CD4-positive, alpha-beta memory T cell (primary cell): Measurements from ENCODE around the gene DYNLT5. TPM values are rescaled to one million over a fixed set of nuclear protein-coding genes. Genes with fewer than 3 reads are reported as not detected.
A peak's percentile ranks its signal among the peaks of the same experiment; 100 is the strongest.

Experiments
- CTCF ChIA-PET: fragments of 350-600 bp; sonication (Branson Sonifier 250); formaldehyde crosslinking; loops from one replicate; lab custom pipeline; 2021; ENCODE audit warnings: inconsistent platforms; ENCODE audit not compliant: partially characterized antibody; lab: Charles Lee
- POLR2A ChIA-PET: fragments of 350-600 bp; sonication (Branson Sonifier 250); formaldehyde crosslinking; loops from one replicate; lab custom pipeline; 2021; ENCODE audit not compliant: partially characterized antibody; lab: Charles Lee
- DNase-seq, 5 donors: peaks; one replicate each; pipeline versions ENCODE4 v3.0.0 to v3.0.0-alpha.2; 2020 to 2022; ENCODE audit warnings: mixed read lengths in 1 of 5
- H3K27ac ChIP-seq: one replicate; pipeline ENCODE4 v1.7.0; 2013; ENCODE audit warnings: low read depth, low read length
- H3K27me3 ChIP-seq: 2 replicates; pipeline ENCODE4 v1.7.0; 2013; ENCODE audit warnings: mild to moderate bottlenecking, low read length, moderate library complexity; ENCODE audit not compliant: insufficient read depth
- H3K36me3 ChIP-seq: 2 replicates; pipeline ENCODE4 v1.7.0; 2013; ENCODE audit warnings: mild to moderate bottlenecking, low read length, moderate library complexity; ENCODE audit not compliant: insufficient read depth
- H3K4me1 ChIP-seq: 2 replicates; pipeline ENCODE4 v1.7.0; 2013; ENCODE audit warnings: mild to moderate bottlenecking, low read length, moderate library complexity; ENCODE audit not compliant: insufficient read depth
- H3K4me3 ChIP-seq, 2 donors: one replicate each; pipeline ENCODE4 v1.7.0; 2013; ENCODE audit warnings: low read length in 2 of 2, mild to moderate bottlenecking in 1 of 2
- H3K9me3 ChIP-seq, 2 donors: one replicate each; pipeline ENCODE4 v1.7.0; 2013; ENCODE audit warnings: low read length in 2 of 2, control low read depth in 1 of 2; ENCODE audit not compliant: control insufficient read depth in 1 of 2
- H3K27ac Mint-ChIP-seq, 7 donors: one replicate each; pipeline ENCODE4 v1.8.0; 2020 to 2021; ENCODE audit warnings: mixed read lengths in 7 of 7, mild to moderate bottlenecking in 6 of 7, inconsistent platforms in 3 of 7, moderate library complexity in 3 of 7
- H3K27me3 Mint-ChIP-seq, 2 donors: one replicate each; pipeline ENCODE4 v1.8.0; 2020 to 2021; ENCODE audit warnings: mixed read lengths in 2 of 2
- H3K36me3 Mint-ChIP-seq, 2 donors: one replicate each; pipeline ENCODE4 v1.8.0; 2020 to 2021; ENCODE audit warnings: mixed read lengths in 2 of 2, inconsistent platforms in 1 of 2, mild to moderate bottlenecking in 1 of 2
- H3K4me1 Mint-ChIP-seq, 4 donors: one replicate each; pipeline ENCODE4 v1.8.0; 2020 to 2021; ENCODE audit warnings: mixed read lengths in 4 of 4, mild to moderate bottlenecking in 1 of 4
- H3K4me3 Mint-ChIP-seq, 8 donors: one replicate each; pipeline ENCODE4 v1.8.0; 2020 to 2021; ENCODE audit warnings: mixed read lengths in 8 of 8, mild to moderate bottlenecking in 7 of 8, moderate library complexity in 6 of 8, inconsistent platforms in 3 of 8
- H3K9me3 Mint-ChIP-seq, 8 donors: one replicate each; pipeline ENCODE4 v1.8.0; 2020 to 2021; ENCODE audit warnings: mixed read lengths in 8 of 8, mild to moderate bottlenecking in 5 of 8, inconsistent platforms in 3 of 8, moderate library complexity in 1 of 8
- intact Hi-C: fragments of 100-400 bp; cut with micrococcal nuclease; formaldehyde crosslinking; loops from one replicate; pipeline ENCODE4 v1.15.1; 2023
- polyA plus RNA-seq, 2 donors: library from polyadenylated mRNA; unstranded; fragments of 300-500 nt; fragmentation: Illumina TruSeq; gene quantifications; one replicate each; pipeline ENCODE4 v1.2.3, GENCODE V29; 2021
- total RNA-seq, 2 experiments: library from RNA; stranded (reverse); gene quantifications; one replicate each; pipeline ENCODE4 v1.2.3, GENCODE V29; 2021

The DYNLT5 gene
- total RNA-seq (not detected), polyA plus RNA-seq (not detected)

GRCh38 chr1:66752000-66752592 lies at the start of gene DYNLT5:
TSS of gene DYNLT5 (plus strand) at chr1:66752459. CDS start at chr1:66754659, 2,200 bp downstream.
- intact Hi-C loops, result no loop called here
- H3K27ac ChIP-seq, result no peak within 1 kb of the TSS
- H3K9me3 ChIP-seq, result no peaks in the 10 kb centered on the region
- POLR2A ChIA-PET, result no interaction called here
- H3K4me1 ChIP-seq, result peaks cover 10% of the 10 kb centered on the region
- no peaks in the 10 kb centered on the region for H3K36me3 ChIP-seq
- Mint-ChIP-seq H3K4me3 (peak within 1 kb of the TSS in 7 of 8 donors; percentile 27 to 85 (median 59)), H3K9me3 (no peaks in the 10 kb centered on the region), H3K27me3 (peaks cover 26 to 33% of the 10 kb centered on the region in 2 donors), H3K27ac (peak within 1 kb of the TSS in 1 of 7 donors; percentile 66), H3K4me1 (peaks cover 8 to 15% (median 9%) of the 10 kb centered on the region in 4 donors), H3K36me3 (no peaks in the 10 kb centered on the region)
- no peak within 1 kb of the TSS for H3K4me3 ChIP-seq
- H3K27me3 ChIP-seq, result peaks cover 35% of the 10 kb centered on the region
- no peak for DNase-seq
- CTCF ChIA-PET, result no interaction called here

- intact Hi-C loops, result no loop called here
- H3K27ac ChIP-seq, result no peak overlapping the region
- no peaks in the 10 kb centered on the region for H3K27me3 ChIP-seq
- H3K36me3 ChIP-seq, result no peaks in the 10 kb centered on the region
- no peaks in the 10 kb centered on the region for H3K9me3 Mint-ChIP-seq
- no peaks in the 10 kb centered on the region for H3K4me1 ChIP-seq
- H3K4me3 ChIP-seq, result no peak overlapping the region
- ChIA-PET POLR2A (no interaction called here), CTCF (no interaction called here)
- H3K27ac Mint-ChIP-seq, result no peak overlapping the region
- H3K27me3 Mint-ChIP-seq, result peaks cover 11 to 36% of the 10 kb centered on the region in 2 donors
- no peak overlapping the region for H3K4me3 Mint-ChIP-seq
- DNase-seq, result no peak
- H3K4me1 Mint-ChIP-seq, result no peaks in the 10 kb centered on the region
- no peaks in the 10 kb centered on the region for H3K9me3 ChIP-seq
- H3K36me3 Mint-ChIP-seq, result no peaks in the 10 kb centered on the region
Measured at GRCh38 chr1:66704177-66704875, 47.9 kb upstream of the DYNLT5 start.

- intact Hi-C loops, result no loop called here
- Mint-ChIP-seq H3K4me1 (no peaks in the 10 kb centered on the region), H3K27me3 (peaks cover 11 to 36% of the 10 kb centered on the region in 2 donors), H3K9me3 (no peaks in the 10 kb centered on the region), H3K36me3 (no peaks in the 10 kb centered on the region), H3K4me3 (no peak overlapping the region), H3K27ac (no peak overlapping the region)
- POLR2A ChIA-PET, result no interaction called here
- DNase-seq, result no peak
- Histone ChIP-seq H3K4me3 (no peak overlapping the region), H3K36me3 (no peaks in the 10 kb centered on the region), H3K4me1 (no peaks in the 10 kb centered on the region), H3K27ac (no peak overlapping the region), H3K27me3 (no peaks in the 10 kb centered on the region), H3K9me3 (no peaks in the 10 kb centered on the region)
- CTCF ChIA-PET, result no interaction called here
Measured at GRCh38 chr1:66705110-66705509, 47.1 kb upstream of the DYNLT5 start.

GRCh38 chr1:66711420-66711819 lies 40.8 kb upstream of the DYNLT5 start:
- H3K9me3 Mint-ChIP-seq, result no peaks in the 10 kb centered on the region
- no peak overlapping the region for H3K27ac Mint-ChIP-seq
- Histone ChIP-seq H3K9me3 (no peaks in the 10 kb centered on the region), H3K4me3 (no peak overlapping the region), H3K36me3 (no peaks in the 10 kb centered on the region), H3K27me3 (no peaks in the 10 kb centered on the region), H3K27ac (no peak overlapping the region), H3K4me1 (no peaks in the 10 kb centered on the region)
- POLR2A ChIA-PET, result no interaction called here
- DNase-seq, result no peak
- intact Hi-C loops, result no loop called here
- H3K4me3 Mint-ChIP-seq, result no peak overlapping the region
- peaks cover 10 to 25% of the 10 kb centered on the region in 2 donors for H3K27me3 Mint-ChIP-seq
- H3K4me1 Mint-ChIP-seq, result no peaks in the 10 kb centered on the region
- H3K36me3 Mint-ChIP-seq, result no peaks in the 10 kb centered on the region
- CTCF ChIA-PET, result interaction anchor here (3.2 kb wide), 1 partner anchor 14 kb away, joined by 15 read pairs; no protein-coding TSS in a partner anchor

- Histone ChIP-seq H3K4me3 (no peak overlapping the region), H3K36me3 (no peaks in the 10 kb centered on the region), H3K27me3 (no peaks in the 10 kb centered on the region), H3K4me1 (no peaks in the 10 kb centered on the region), H3K9me3 (no peaks in the 10 kb centered on the region), H3K27ac (no peak overlapping the region)
- ChIA-PET POLR2A (no interaction called here), CTCF (no interaction called here)
- H3K4me3 Mint-ChIP-seq, result no peak overlapping the region
- intact Hi-C loops, result no loop called here
- no peaks in the 10 kb centered on the region for H3K9me3 Mint-ChIP-seq
- H3K36me3 Mint-ChIP-seq, result no peaks in the 10 kb centered on the region
- no peak for DNase-seq
- H3K27ac Mint-ChIP-seq, result no peak overlapping the region
- H3K4me1 Mint-ChIP-seq, result no peaks in the 10 kb centered on the region
- H3K27me3 Mint-ChIP-seq, result peaks cover 11 to 23% of the 10 kb centered on the region in 2 donors
Measured at GRCh38 chr1:66712839-66713238, 39.4 kb upstream of the DYNLT5 start.

GRCh38 chr1:66723985-66724384 lies 28.3 kb upstream of the DYNLT5 start:
- no peaks in the 10 kb centered on the region for H3K4me1 ChIP-seq
- H3K27ac ChIP-seq, result no peak overlapping the region
- H3K4me3 ChIP-seq, result no peak overlapping the region
- POLR2A ChIA-PET, result no interaction called here
- no peaks in the 10 kb centered on the region for H3K36me3 ChIP-seq
- Mint-ChIP-seq H3K4me3 (no peak overlapping the region), H3K9me3 (no peaks in the 10 kb centered on the region), H3K27ac (no peak overlapping the region), H3K27me3 (peaks cover 12 to 16% of the 10 kb centered on the region in 2 donors), H3K36me3 (no peaks in the 10 kb centered on the region), H3K4me1 (peaks cover 4 to 14% (median 9%) of the 10 kb centered on the region in 4 donors)
- CTCF ChIA-PET, result interaction anchor here (1.0 kb wide), 1 partner anchor 8 kb away, joined by 3 read pairs; no protein-coding TSS in a partner anchor
- no peaks in the 10 kb centered on the region for H3K27me3 ChIP-seq
- intact Hi-C loops, result no loop called here
- DNase-seq, result no peak
- H3K9me3 ChIP-seq, result no peaks in the 10 kb centered on the region

GRCh38 chr1:66725885-66726665 lies 26.2 kb upstream of the DYNLT5 start:
- intact Hi-C loops, result loop anchor here (1.0 to 5.0 kb wide), 4 partner anchors 119 to 767 kb away; no protein-coding TSS in a partner anchor
- CTCF ChIA-PET, result interaction anchor here (0.8 to 3.0 kb wide), 19 partner anchors 8 to 769 kb away, joined by 3 to 19 read pairs (median 4); no protein-coding TSS in a partner anchor
- POLR2A ChIA-PET, result no interaction called here
- H3K27me3 ChIP-seq, result no peaks in the 10 kb centered on the region
- no peak overlapping the region for H3K4me3 ChIP-seq
- no peaks in the 10 kb centered on the region for H3K36me3 Mint-ChIP-seq
- H3K4me1 ChIP-seq, result no peaks in the 10 kb centered on the region
- peaks cover 0 to 2% (median 0%) of the 10 kb centered on the region in 8 donors for H3K9me3 Mint-ChIP-seq
- H3K36me3 ChIP-seq, result no peaks in the 10 kb centered on the region
- H3K27ac Mint-ChIP-seq, result no peak overlapping the region
- no peak overlapping the region for H3K4me3 Mint-ChIP-seq
- peak; percentile 54 to 66 (median 59) for DNase-seq
- H3K27ac ChIP-seq, result no peak overlapping the region
- peaks cover 9 to 18% (median 15%) of the 10 kb centered on the region in 4 donors for H3K4me1 Mint-ChIP-seq
- no peaks in the 10 kb centered on the region for H3K9me3 ChIP-seq
- H3K27me3 Mint-ChIP-seq, result peaks cover 7 to 14% of the 10 kb centered on the region in 2 donors
